ENCODE measurements around the gene SEMA4B. TPM values are rescaled to one million over a fixed set of nuclear protein-coding genes. Genes with fewer than 3 reads are reported as not detected.

Gene SEMA4B
- total RNA-seq, 1 experiment from 2014 or later, result 32.5 TPM

DNA sequence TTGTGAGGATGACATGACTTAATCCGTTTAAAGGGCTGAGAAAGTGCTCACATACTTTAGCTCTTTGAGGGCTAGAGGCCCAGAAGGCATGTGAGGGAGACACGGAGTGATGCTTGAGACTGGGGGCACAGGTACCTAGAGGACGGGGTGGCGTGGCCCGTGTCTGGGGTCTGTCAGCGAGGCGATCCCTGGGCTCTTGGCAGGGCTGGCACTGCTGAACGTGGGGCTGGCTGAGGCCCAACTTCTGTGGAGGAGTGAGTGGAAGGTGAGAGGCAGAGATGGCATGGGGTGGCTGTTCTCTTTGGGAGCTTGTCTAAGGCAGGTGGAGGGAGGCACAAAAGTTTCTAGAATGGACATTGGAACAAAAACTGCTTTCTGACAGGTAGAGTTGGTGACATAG, 9.5 kb downstream of the SEMA4B start:
- WGBS (ENCODE audit: extremely low coverage, insufficient read length, low lambda C conversion rate), result no CpG with 5 or more reads among the region's 8 CpGs
- peaks cover 3% of the 10 kb centered on the region; the same call in 1 of the 2 replicates for H3K79me2 ChIP-seq (ENCODE audit: insufficient read depth, low read length)

More for the DNA sequence above, 9.5 kb downstream of the SEMA4B start:
- no peak overlapping the region for H3K56ac ChIP-seq (ENCODE audit: insufficient read length, low read depth, low read length)
- no peak overlapping the region for H2AFZ ChIP-seq (ENCODE audit: low read length)
- no peaks in the 10 kb centered on the region for H4K20me1 ChIP-seq (ENCODE audit: control insufficient read depth, insufficient read depth, insufficient read length)
- Mint-ChIP-seq H3K4me3 (no peak overlapping the region), H3K4me1 (peaks cover 8 to 14% of the 10 kb centered on the region in 2 experiments), H3K27me3 (ENCODE audit: low read depth) (no peaks in the 10 kb centered on the region), H3K27ac (peak overlapping the region in 2 of 3 experiments; percentile 55 to 92; a peak in 6 of 7 replicates), H3K9me3 (no peaks in the 10 kb centered on the region), H3K36me3 (ENCODE audit: insufficient read depth in 1 of 3, low read depth in 3 of 3) (peaks cover 11 to 22% (median 17%) of the 10 kb centered on the region in 3 experiments; a peak in 5 of 7 replicates)
- no peak overlapping the region for H2BK5ac ChIP-seq (ENCODE audit: insufficient read length, low read length)
- no peaks in the 10 kb centered on the region for H3K4me1 ChIP-seq (ENCODE audit: insufficient read depth, low read length)
- no peak overlapping the region for H2BK120ac ChIP-seq (ENCODE audit: low read depth, low read length, poor library complexity, severe bottlenecking)
- TF ChIP-seq, protein P1, sequence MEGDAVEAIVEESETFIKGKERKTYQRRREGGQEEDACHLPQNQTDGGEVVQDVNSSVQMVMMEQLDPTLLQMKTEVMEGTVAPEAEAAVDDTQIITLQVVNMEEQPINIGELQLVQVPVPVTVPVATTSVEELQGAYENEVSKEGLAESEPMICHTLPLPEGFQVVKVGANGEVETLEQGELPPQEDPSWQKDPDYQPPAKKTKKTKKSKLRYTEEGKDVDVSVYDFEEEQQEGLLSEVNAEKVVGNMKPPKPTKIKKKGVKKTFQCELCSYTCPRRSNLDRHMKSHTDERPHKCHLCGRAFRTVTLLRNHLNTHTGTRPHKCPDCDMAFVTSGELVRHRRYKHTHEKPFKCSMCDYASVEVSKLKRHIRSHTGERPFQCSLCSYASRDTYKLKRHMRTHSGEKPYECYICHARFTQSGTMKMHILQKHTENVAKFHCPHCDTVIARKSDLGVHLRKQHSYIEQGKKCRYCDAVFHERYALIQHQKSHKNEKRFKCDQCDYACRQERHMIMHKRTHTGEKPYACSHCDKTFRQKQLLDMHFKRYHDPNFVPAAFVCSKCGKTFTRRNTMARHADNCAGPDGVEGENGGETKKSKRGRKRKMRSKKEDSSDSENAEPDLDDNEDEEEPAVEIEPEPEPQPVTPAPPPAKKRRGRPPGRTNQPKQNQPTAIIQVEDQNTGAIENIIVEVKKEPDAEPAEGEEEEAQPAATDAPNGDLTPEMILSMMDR (conservative IDR thresholded peaks at IDR 0.05), result no peak
- H3K79me1 ChIP-seq (ENCODE audit: insufficient read depth, low read depth, low read length, poor library complexity, severe bottlenecking), result no peaks in the 10 kb centered on the region
- H2BK20ac ChIP-seq (ENCODE audit: low read depth, low read length, poor library complexity, severe bottlenecking), result no peak overlapping the region
- no peak overlapping the region for H4K8ac ChIP-seq (replicated peaks; ENCODE audit: insufficient read length, low read depth, low read length)
- H3K4me2 ChIP-seq (ENCODE audit: insufficient read depth, insufficient read length, low read length), result no peak overlapping the region
- H2BK15ac ChIP-seq (ENCODE audit: low read depth, low read length), result no peak overlapping the region
- no peak overlapping the region for H4K91ac ChIP-seq (ENCODE audit: insufficient read length, low read depth, low read length)
- H2AK5ac ChIP-seq (ENCODE audit: insufficient read length, low read length), result no peak overlapping the region
- peaks cover 4% of the 10 kb centered on the region for H3K23me2 ChIP-seq (ENCODE audit: insufficient read length, low read depth, low read length, poor library complexity, severe bottlenecking)
- no peak overlapping the region for H3K9ac ChIP-seq (ENCODE audit: extremely low read depth, insufficient read length, low read length)
- H3K14ac ChIP-seq (ENCODE audit: insufficient read depth, low read length), result no peak overlapping the region; the same call in 1 of the 2 replicates
- H3K4ac ChIP-seq (ENCODE audit: low read depth, low read length), result no peak overlapping the region
- H3K27me3 ChIP-seq (ENCODE audit: insufficient read depth, low read length), result no peaks in the 10 kb centered on the region
- no peak overlapping the region for H3K27ac ChIP-seq (ENCODE audit: insufficient read length, low read depth, low read length)
- H3K23ac ChIP-seq (ENCODE audit: insufficient read length, low read depth, low read length), result no peak overlapping the region
- H4K5ac ChIP-seq (ENCODE audit: insufficient read length, low read depth, low read length), result no peak overlapping the region
- H3T11ph ChIP-seq (ENCODE audit: low read length), result no peak overlapping the region
- no peak for DNase-seq
- no peak overlapping the region for H2BK12ac ChIP-seq (ENCODE audit: insufficient read length, low read depth, low read length)
- no peaks in the 10 kb centered on the region for H3K9me3 ChIP-seq (ENCODE audit: control insufficient read depth, low read depth, low read length)
- H3K18ac ChIP-seq (ENCODE audit: insufficient read length, low read depth, low read length), result no peak overlapping the region

All from H9 (cell line).